Measurements from ENCODE around the gene TTC12.

TTC12 gene

DNA sequence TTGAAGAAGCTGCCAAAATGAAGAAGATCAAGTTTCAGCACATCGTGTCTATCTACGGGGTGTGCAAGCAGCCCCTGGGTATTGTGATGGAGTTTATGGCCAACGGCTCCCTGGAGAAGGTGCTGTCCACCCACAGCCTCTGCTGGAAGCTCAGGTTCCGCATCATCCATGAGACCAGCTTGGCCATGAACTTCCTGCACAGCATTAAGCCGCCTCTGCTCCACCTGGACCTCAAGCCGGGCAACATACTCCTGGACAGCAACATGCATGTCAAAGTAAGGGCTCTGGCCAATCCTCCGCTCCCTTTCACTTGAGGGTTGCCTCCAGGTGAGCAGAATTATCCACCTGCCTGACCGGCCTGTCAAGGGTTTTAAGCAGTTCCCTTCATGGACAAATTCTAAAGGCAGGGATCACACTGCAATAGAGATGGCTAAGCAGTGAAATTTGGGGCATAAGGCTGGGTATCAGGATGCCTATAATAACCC, 79.2 kb downstream of the TTC12 start:
- in situ Hi-C loops (cut with MboI; ENCODE audit: low pct_unique_long_range_greater_than_20kb, low sequenced_read_pairs) = no loop called here
- DNase-seq = no peak

DNA sequence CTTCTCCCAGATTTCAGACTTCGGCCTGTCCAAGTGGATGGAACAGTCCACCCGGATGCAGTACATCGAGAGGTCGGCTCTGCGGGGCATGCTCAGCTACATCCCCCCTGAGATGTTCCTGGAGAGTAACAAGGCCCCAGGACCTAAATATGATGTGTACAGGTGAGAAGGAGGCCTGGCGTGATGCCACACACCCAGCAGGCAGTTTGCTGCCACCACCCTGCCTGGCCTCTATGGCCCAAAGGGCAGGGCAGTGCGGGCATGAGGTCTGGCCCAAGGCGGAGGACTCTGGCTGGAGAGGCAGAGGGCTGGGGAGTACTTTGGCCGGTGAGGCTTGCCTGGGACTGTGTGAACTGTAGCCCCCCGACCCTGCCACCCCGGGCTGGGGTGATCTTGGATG, 80.5 kb downstream of the TTC12 start:
- in situ Hi-C loops (cut with MboI; ENCODE audit: low pct_unique_long_range_greater_than_20kb, low sequenced_read_pairs) = no loop called here
- no peak for DNase-seq

DNA sequence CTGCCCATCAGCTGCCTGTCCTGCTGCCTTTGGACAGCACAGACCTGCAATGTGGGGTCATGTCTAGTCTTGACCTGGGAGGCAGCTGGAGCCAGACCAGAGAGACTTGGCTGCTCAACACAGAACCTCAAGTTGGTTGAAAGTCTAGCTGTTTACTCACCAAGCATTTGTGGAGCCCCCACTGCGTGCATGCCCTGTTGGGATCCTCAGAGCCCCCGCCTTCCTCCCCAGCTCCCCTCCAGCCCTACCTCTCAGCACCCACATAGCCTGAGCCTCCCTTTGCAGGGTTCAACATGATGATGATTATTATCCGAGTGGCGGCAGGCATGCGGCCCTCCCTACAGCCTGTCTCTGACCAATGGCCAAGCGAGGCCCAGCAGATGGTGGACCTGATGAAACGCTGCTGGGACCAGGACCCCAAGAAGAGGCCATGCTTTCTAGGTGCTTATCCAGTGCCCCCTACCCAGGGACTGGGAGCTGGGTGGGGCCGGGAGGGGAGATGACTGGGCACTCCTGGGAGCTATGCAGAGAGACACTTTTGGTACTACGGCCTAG, 81.5 kb downstream of the TTC12 start:
- in situ Hi-C loops (cut with MboI; ENCODE audit: low pct_unique_long_range_greater_than_20kb, low sequenced_read_pairs) = no loop called here
- no peak for DNase-seq

DNA sequence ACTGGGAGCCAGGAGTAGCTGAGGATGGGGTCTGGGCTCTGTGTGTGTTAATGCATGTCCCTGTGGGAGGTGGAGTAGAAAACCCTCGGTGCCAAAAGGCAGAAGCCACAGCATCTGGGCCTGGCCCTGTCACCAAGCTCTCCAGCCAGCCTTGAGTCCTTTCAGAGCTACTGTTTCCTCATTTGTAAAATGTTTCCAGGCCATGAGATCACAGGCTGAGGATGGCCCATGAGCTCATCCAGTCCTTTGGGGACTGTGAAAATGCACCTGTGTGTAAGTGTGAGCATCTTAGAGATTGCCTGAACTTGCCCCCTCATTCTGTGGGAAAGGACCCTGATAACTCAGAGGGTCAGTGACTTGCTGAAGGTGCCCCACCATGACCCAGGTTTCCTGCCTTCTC, 82.3 kb downstream of the TTC12 start:
- in situ Hi-C loops (cut with MboI; ENCODE audit: low pct_unique_long_range_greater_than_20kb, low sequenced_read_pairs) = no loop called here
- no peak for DNase-seq

DNA sequence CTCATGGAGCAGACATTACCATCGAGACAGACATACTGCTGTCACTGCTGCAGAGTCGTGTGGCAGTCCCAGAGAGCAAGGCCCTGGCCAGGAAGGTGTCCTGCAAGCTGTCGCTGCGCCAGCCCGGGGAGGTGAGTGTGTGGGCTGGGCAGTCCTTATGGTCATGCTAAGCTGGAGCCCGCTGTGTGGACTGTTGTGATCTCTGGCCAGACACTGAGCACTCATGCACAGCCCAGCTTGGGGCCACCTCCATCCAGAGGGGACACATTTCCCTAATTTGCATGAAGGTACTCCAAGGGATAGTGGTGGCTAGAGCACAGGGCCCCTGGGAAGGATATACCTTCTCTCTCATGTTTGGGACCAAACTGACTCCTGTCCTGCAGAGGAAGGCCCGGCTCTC, 82.8 kb downstream of the TTC12 start:
- DNase-seq = no peak
- in situ Hi-C loops (cut with MboI; ENCODE audit: low pct_unique_long_range_greater_than_20kb, low sequenced_read_pairs) = no loop called here

DNA sequence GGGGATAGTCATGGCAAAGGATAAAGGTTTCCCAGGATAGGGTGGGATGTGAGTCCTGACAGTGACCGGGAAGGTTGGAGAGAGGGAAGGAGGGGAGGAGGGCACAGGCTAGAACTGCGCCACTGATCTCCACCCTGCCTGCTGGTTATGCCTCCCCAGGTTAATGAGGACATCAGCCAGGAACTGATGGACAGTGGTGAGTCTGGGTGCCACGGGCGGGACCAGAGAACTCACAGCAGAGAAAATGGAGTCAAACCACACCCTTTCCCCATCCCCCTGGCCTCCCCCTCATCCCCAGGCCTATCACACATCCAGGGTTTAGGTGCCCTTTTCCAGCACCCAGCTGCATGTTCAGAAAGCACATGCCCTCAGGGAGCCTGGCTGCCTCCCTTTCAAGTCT, 83.4 kb downstream of the TTC12 start:
- no peak for DNase-seq
- in situ Hi-C loops (cut with MboI; ENCODE audit: low pct_unique_long_range_greater_than_20kb, low sequenced_read_pairs) = no loop called here

DNA sequence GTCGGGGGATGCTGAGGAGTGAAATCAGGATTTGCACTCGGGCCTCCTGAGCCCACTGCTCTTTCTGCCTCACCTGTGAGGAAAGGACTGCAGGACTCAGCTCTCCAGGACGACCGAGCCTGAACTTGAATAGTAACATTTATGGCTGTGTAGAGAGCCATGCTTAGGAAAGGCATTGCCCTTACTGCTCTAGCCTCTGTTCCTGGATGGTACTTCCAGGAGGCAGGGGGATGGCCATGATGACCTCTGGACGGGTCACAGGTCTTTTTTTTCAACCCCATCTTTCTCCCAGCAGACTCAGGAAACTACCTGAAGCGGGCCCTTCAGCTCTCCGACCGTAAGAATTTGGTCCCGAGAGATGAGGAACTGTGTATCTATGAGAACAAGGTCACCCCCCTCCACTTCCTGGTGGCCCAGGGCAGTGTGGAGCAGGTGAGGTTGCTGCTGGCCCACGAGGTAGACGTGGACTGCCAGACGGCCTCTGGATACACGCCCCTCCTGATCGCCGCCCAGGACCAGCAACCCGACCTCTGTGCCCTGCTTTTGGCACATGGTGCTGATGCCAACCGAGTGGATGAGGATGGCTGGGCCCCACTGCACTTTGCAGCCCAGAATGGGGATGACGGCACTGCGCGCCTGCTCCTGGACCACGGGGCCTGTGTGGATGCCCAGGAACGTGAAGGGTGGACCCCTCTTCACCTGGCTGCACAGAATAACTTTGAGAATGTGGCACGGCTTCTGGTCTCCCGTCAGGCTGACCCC, 84.5 kb downstream of the TTC12 start:
- in situ Hi-C loops (cut with MboI; ENCODE audit: low pct_unique_long_range_greater_than_20kb, low sequenced_read_pairs) = no loop called here
- no peak for DNase-seq

DNA sequence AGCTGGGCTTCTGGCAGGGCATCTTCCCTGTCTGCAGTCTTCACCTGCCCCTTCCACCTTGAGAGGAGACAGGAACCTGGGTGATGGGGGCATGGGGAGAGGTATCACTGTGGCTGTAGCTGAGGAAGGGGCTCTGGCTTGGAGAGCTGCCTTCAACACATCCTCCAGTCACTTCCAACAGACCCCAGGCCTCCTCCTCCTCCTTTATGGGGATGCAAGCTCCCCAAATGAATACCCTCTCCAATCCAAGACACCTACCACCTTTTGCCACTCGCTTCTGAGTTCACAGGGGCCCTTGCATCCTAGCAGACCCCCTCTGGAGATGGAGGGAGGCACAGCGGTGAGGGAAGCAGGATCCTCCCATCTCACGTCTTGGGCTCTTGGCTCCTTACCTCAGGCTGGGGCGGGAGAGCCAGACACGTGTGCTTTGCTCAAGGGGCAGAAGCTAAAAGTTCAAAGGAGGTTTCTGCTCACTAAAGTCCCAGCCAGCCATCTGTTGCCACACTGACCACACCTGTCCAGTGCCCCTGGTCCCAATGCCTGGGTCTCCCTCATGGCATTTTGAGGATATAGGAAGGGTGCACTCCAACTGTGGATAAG, 86.3 kb downstream of the TTC12 start:
- in situ Hi-C loops (cut with MboI; ENCODE audit: low pct_unique_long_range_greater_than_20kb, low sequenced_read_pairs) = no loop called here
- DNase-seq = no peak

DNA sequence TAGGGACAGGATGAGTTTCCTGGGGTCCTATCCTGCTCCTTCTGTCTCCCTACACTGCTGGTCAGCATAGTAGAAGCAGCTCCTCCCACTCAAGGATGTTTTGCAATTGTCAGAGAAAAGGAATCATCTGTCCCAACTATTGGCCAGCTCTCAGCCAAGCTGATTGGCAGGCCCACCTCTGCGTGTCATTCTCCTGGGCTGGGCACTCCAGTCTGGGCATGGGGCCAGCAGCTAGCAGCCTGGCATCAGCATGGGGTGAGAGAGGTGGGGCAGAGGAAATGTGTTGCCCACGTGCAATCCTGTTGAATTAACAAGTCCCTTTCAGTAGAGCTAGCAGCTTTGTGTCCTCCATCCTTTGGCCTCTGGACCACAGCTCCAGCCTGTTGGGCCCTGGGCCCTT, 87.3 kb downstream of the TTC12 start:
- no peak for DNase-seq
- in situ Hi-C loops (cut with MboI; ENCODE audit: low pct_unique_long_range_greater_than_20kb, low sequenced_read_pairs) = no loop called here

DNA sequence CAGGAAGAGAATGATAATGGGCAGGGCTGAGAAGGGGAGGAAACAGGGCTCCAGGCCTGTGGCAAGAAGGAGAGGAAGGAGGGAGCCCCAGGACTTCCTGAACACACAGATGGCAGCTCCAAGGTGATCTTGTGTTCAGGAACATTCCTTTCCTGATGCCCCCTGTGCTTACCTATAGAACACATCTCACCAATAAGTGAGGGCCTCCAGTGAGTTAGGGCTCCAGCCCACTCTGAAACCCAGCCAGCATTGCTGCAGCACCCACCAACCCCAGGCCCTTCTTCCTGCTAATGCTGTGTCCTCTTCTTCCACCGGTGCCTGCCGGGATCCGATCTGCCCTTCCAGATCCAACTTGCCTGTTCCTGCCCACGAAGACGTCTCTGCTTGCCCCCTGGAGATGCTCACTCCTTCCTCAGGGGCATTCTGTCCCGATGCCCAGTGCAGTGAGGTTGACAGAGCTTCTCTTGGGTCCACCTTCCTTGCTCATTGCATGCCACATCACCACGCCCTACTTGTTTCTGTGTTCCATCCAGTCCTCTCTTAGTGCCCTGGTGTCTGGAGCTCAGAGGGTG, 90.6 kb downstream of the TTC12 start:
- in situ Hi-C loops (cut with MboI; ENCODE audit: low pct_unique_long_range_greater_than_20kb, low sequenced_read_pairs) = no loop called here
- DNase-seq = no peak

DNA sequence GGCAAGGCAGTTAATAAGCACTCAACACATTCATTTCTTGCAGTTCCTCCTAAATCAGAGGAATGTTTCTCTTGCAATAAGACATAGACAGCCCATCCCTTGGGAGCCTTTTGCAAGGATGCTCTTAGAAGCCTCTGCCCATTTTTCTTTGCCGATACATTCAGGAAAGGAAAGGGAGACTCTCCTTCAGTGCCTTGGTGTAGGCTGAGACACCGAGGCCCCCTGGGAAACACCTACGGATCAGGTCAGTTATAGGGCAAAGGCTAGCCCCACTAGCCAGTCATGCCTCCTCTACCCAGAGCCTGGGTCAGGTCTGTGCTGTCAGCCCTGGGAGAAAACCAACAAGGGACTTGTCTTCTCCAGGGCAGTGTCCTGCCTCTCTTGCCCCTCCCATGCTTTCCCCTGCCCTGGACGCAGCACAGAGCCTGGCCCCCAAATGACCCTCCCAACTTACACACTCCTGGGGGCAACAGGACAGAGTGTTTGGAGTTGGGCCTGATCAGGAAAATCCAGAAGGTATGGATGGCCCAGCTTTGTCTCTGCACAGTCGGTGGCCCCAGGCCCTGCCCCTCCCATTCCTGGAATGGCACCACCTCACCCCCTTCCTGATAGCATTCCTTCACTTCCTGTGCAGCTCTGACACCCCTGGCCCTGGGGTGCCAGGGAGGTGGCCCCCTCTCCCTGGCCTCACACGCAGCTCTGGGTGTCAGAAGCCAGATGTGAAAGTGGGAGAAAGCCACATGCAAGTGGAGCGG, 91.5 kb downstream of the TTC12 start:
- in situ Hi-C loops (cut with MboI; ENCODE audit: low pct_unique_long_range_greater_than_20kb, low sequenced_read_pairs) = no loop called here

DNA sequence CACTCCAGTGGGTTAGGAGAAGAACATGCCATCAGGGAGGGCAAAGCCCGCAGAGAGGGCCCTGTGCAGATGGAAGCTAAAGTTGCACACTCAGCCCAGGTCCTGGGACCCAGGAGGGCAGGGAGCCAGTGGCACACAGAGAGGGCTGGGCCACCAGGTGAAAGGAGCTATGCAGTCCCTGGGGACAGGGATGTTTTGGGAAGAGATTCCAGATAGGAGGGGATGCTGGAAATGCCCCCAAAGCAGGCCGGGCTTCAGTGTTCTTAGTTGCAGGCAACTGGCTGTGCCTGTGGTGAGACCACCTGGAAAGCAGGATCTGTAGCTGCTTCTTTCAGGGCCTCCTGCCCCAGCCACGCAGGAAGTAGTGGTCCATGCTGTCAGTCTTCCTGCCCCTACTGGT, 92.8 kb downstream of the TTC12 start:
- no peak for DNase-seq
- in situ Hi-C loops (cut with MboI; ENCODE audit: low pct_unique_long_range_greater_than_20kb, low sequenced_read_pairs) = no loop called here

More for the DNA sequence above, 91.5 kb downstream of the TTC12 start:
- DNase-seq = no peak

DNA sequence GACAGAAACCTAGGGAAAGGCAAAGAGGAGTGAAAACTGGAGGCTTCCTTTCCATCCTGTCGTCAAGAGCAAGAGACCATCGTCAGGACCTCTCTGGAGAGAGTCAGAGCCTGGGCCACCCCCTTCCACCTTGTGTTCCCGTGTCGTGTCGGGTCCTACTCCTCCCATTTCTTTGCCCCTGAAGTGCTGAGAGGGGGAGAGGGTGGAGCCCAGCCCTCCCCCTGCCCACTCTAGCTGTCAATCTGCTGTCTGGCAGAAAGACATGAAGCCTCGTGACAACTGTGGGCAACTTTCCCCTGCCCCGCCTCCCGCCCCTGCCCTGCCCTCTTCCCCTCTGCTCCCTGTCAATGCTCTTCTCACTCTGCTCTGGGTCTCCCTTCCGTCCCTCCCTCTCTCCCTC, 93.8 kb downstream of the TTC12 start:
- DNase-seq = no peak
- in situ Hi-C loops (cut with MboI; ENCODE audit: low pct_unique_long_range_greater_than_20kb, low sequenced_read_pairs) = no loop called here

DNA sequence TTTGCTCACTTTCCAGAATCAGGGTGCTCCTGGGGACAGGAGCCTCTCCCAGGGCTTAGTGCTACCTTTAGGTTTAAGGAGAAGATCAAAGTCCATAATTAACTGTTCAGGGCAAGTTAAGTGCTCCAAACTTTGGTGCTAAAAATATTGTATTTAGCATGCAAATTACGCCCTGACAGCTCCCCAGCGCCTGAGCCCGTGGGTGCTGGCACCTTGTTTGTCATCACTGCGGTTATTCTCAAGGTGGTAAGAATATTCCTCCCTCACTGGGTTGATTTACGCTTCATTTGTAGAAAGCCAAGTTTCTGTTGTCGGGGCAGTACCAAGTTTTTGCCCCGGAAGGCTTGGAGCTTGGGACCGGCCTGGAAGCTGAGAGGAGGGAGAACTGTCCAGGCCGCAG, 94.5 kb downstream of the TTC12 start:
- in situ Hi-C loops (cut with MboI; ENCODE audit: low pct_unique_long_range_greater_than_20kb, low sequenced_read_pairs) = no loop called here

DNA sequence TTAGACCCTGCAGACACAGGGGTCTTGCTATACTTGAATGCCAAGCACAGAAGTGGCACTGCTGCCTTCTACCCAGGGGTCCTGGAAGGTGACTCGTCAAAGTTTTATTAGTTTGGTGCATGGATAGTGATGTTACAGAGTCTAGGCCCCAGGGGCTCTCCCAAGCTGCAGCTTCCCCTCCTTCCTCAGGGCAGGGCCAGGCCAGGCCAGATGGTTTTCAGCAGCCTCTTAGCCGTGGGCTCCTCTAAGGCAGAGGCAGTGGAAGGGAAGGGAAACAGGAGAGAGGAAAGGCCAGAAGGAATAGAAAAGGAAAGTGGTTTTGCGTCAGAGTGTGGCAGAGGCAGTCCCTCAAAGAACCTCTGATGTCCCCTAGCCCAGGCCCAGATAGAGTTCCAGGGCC, 95.1 kb downstream of the TTC12 start:
- in situ Hi-C loops (cut with MboI; ENCODE audit: low pct_unique_long_range_greater_than_20kb, low sequenced_read_pairs) = no loop called here
- no peak for DNase-seq

More for the DNA sequence above, 94.5 kb downstream of the TTC12 start:
- DNase-seq = no peak

DNA sequence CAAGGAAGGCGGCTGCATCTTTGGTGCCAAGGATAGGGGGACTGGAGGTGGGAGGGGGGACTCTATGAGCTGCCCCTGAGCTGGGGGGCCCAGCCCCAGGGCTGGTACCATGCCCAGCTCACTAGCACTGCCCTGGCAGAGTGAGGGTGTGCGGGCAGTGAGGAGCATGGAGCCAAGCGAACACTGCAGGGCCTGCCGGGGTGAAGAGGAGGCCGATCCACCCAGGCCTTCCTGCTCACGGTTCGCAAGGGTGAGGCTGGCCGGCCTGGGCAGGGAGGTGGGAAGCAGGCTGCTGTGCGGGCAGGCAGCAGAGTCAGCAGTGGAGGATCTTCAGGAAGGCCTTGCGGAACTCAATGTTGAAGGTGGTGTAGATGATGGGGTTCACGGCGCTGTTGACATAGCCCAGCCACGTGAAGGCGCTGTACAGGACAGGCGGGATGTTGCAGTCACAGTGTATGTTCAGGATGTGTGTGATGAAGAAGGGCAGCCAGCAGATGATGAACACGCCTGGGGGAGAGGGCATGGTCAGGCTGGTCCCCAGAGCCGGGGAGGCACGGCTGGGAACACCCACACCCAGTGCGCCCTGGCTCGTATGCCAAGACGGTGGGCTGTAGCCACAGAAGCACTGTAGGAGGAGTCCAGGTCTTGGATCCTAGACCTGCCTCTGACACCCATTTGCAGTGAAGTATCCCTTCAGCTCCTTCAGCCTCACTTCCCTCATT, 96.2 kb downstream of the TTC12 start:
- in situ Hi-C loops (cut with MboI; ENCODE audit: low pct_unique_long_range_greater_than_20kb, low sequenced_read_pairs) = no loop called here
- DNase-seq = no peak

DNA sequence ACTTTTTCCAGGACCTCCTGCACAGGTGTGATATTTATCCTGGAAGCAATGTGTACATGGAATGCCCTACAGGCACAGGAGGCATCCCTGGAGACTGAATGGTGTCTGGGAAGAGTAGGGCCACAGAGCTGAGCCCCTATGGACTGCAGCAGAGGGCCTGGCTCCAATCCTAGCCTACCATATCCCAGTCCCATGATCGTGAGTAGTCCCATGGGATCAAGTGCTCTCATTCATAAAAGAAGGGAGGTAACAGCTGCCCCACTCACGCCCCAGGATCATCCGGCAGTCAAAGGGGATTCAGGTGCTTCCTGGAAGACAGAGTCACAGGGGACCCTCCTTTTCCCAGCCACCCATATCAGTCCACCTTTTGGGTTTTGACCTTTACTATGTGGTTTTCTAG, 97.2 kb downstream of the TTC12 start:
- DNase-seq = no peak
- in situ Hi-C loops (cut with MboI; ENCODE audit: low pct_unique_long_range_greater_than_20kb, low sequenced_read_pairs) = no loop called here

DNA sequence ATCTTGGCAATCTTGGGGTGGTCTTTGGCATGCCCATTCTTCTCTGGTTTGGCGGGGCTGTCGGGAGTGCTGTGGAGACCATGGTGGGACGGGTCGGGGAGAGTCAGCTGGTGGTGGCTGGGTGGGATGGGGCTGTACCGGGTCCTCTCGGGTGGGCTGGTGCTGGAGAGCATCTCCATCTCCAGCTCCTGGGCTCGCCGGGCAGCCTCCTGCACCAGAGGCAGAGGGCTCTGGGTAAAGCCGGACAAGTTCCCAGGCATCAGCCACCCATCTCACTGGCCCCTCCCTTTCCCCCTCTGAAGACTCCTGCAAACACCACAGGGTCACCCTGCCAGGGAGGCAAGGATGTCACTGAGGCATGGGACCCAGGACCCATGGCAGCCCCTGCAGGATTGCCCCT, 98.3 kb downstream of the TTC12 start:
- no peak for DNase-seq
- in situ Hi-C loops (cut with MboI; ENCODE audit: low pct_unique_long_range_greater_than_20kb, low sequenced_read_pairs) = no loop called here

DNA sequence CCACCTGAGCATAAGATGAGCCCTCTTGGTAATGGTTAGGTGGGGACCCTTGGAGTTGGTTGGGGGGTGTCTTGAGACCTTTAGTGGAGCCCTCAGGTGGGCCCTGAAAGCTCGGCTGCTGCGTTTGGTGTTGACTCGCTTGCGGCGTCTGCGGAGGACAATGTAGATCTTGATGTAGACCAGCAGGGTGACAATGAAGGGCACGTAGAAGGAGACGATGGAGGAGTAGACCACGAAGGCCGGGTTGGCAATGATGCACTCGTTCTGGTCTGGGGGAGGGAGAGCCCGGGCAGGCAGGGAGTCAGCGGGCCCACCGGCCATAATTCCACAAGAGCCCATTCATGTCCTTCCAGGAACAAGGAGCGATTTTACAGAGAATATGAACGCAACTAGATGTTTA, 101.0 kb downstream of the TTC12 start:
- no peak for DNase-seq
- in situ Hi-C loops (cut with MboI; ENCODE audit: low pct_unique_long_range_greater_than_20kb, low sequenced_read_pairs) = no loop called here
